ENCODE measurements around the gene SOS2.

The SOS2 gene

DNA sequence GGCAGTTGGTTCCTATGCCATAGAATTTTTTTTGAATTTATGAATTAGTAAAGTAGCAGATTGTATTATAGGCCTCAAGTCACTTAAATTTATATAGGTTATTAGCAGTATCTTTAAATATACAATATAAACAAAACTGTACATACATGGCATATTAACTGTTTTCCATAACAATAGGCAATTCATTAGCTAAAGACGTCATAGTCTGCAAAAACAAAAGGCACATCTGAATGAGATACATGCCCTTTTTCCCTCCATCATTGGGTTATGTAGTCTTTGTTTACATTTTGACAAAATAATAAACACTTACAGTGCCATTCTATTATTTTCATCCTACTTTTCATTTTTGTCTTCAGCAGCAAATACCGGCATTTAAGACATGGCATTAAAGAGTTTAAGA is 113.9 kb downstream of the SOS2 start:
- Histone ChIP-seq H3K4me1 (ENCODE audit: low read length) (0 out of 2 replicates have a peak, but pooled peaks cover 4% of the 10 kb centered on the region), H3K36me3 (replicated peaks; ENCODE audit: insufficient read depth, low read length) (no peaks in the 10 kb centered on the region), H3K4me3 (ENCODE audit: low read length) (no peak overlapping the region), H3K27me3 (replicated peaks; ENCODE audit: insufficient read depth, low read length) (no peaks in the 10 kb centered on the region), H3K4me2 (ENCODE audit: low read depth, low read length) (no peak overlapping the region), H3K27ac (ENCODE audit: low read length) (no peak overlapping the region), H3K9ac (ENCODE audit: low read length) (no peak overlapping the region), H3F3A (ENCODE audit: insufficient read depth, low read length) (peaks cover 7% of the 10 kb centered on the region), H3K9me3 (replicated peaks; ENCODE audit: insufficient read depth, low read length) (no peaks in the 10 kb centered on the region), H3K9me2 (replicated peaks; ENCODE audit: insufficient read depth, low read length) (no peaks in the 10 kb centered on the region), H4K20me1 (ENCODE audit: insufficient read depth, low read length) (no peaks in the 10 kb centered on the region), H2AFZ (ENCODE audit: low read length) (no peak overlapping the region), H3K79me2 (ENCODE audit: low read length) (peaks cover 29% of the 10 kb centered on the region)
- DNase-seq, result no peak
- TF ChIP-seq EZH2phosphoT487 (IDR thresholded peaks at IDR 0.05; ENCODE audit: low read length) (no peak), EZH2 (optimal IDR thresholded peaks at IDR 0.05; ENCODE audit: low read depth, low read length) (no peak), CTCF (IDR thresholded peaks at IDR 0.05; ENCODE audit: low read length) (no peak)

GRCh38 chr14:50116966-50117365 is 114.4 kb downstream of the SOS2 start:
- peak overlapping the region; percentile 81 for H2AFZ ChIP-seq (ENCODE audit: low read length)
- no peaks in the 10 kb centered on the region for H3K9me2 ChIP-seq (replicated peaks; ENCODE audit: insufficient read depth, low read length)
- peak overlapping the region; percentile 78; the same call in 1 of the 2 replicates for H3K9ac ChIP-seq (ENCODE audit: low read length)
- H3K27me3 ChIP-seq (replicated peaks; ENCODE audit: insufficient read depth, low read length), result no peaks in the 10 kb centered on the region
- no peaks in the 10 kb centered on the region for H3K36me3 ChIP-seq (replicated peaks; ENCODE audit: insufficient read depth, low read length)
- DNase-seq, result no peak
- TF ChIP-seq CTCF (IDR thresholded peaks at IDR 0.05; ENCODE audit: low read length), result no peak
- no peak for TF ChIP-seq EZH2 (optimal IDR thresholded peaks at IDR 0.05; ENCODE audit: low read depth, low read length)
- no peak for TF ChIP-seq EZH2phosphoT487 (IDR thresholded peaks at IDR 0.05; ENCODE audit: low read length)
- H3K9me3 ChIP-seq (replicated peaks; ENCODE audit: insufficient read depth, low read length), result no peaks in the 10 kb centered on the region
- H3K27ac ChIP-seq (ENCODE audit: low read length), result peak overlapping the region; percentile 60; the same call in 1 of the 2 replicates
- peaks cover 33% of the 10 kb centered on the region for H3K79me2 ChIP-seq (ENCODE audit: low read length)
- peaks cover 7% of the 10 kb centered on the region for H3F3A ChIP-seq (ENCODE audit: insufficient read depth, low read length)
- H4K20me1 ChIP-seq (ENCODE audit: insufficient read depth, low read length), result no peaks in the 10 kb centered on the region
- H3K4me3 ChIP-seq (ENCODE audit: low read length), result peak overlapping the region; percentile 74
- H3K4me1 ChIP-seq (ENCODE audit: low read length), result 0 out of 2 replicates have a peak, but pooled peaks cover 4% of the 10 kb centered on the region
- H3K4me2 ChIP-seq (ENCODE audit: low read depth, low read length), result peak overlapping the region; percentile 41; the same call in 1 of the 2 replicates

DNA sequence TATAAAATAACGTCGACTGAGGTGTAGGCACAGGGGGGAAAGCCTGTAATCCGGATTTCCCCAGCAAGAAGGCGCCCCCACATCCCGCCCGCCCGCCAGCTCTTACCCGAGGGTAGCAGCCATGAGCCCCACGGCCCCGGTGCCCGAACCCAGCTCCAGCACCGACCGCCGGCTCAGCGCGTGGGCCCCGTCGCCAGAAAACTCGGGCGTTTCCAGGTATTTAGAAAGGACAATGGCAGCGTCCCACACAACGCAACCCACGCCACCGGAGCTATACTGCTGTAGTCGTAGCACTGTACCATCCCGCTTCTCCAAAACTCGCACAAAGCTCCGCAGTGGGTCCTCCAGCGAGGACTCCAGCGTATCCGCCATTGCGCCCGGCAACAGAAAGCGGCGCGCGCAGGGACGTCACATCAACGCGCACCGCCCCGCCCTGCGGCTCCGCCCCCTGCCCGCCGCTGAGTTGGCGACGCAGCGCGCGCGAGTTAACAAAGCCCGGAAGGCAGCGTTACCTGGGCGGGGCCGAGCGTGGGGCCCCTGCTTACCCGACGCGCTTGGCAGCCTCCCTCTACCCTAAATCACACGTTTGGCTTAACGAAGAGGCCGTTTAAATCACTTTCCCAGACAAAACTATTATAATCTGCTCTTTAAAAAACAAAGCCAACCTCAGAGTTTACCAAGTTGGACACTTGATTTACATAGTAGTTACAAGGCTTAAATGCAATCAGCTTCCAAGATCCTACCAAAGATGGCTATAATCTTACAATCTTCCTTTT is 115.0 kb downstream of the SOS2 start, which contains the start of gene VCPKMT:
VCPKMT (minus strand) TSS at position 392 of the 776 bp plus-strand sequence; CDS start at position 372, 20 bp downstream.
- H3K4me3 ChIP-seq (ENCODE audit: low read length), result peak within 1 kb of the TSS; percentile 74
- peaks cover 7% of the 10 kb centered on the region for H3F3A ChIP-seq (ENCODE audit: insufficient read depth, low read length)
- H3K27me3 ChIP-seq (replicated peaks; ENCODE audit: insufficient read depth, low read length), result no peaks in the 10 kb centered on the region
- no peaks in the 10 kb centered on the region for H3K36me3 ChIP-seq (replicated peaks; ENCODE audit: insufficient read depth, low read length)
- peak within 1 kb of the TSS; percentile 81 for H2AFZ ChIP-seq (ENCODE audit: low read length)
- TF ChIP-seq EZH2 (optimal IDR thresholded peaks at IDR 0.05; ENCODE audit: low read depth, low read length) (no peak), CTCF (IDR thresholded peaks at IDR 0.05; ENCODE audit: low read length) (no peak), EZH2phosphoT487 (IDR thresholded peaks at IDR 0.05; ENCODE audit: low read length) (no peak)
- H3K9me2 ChIP-seq (replicated peaks; ENCODE audit: insufficient read depth, low read length), result no peaks in the 10 kb centered on the region
- peak within 1 kb of the TSS; percentile 78 for H3K9ac ChIP-seq (ENCODE audit: low read length)
- no peaks in the 10 kb centered on the region for H4K20me1 ChIP-seq (ENCODE audit: insufficient read depth, low read length)
- peaks cover 38% of the 10 kb centered on the region for H3K79me2 ChIP-seq (ENCODE audit: low read length)
- no peaks in the 10 kb centered on the region for H3K9me3 ChIP-seq (replicated peaks; ENCODE audit: insufficient read depth, low read length)
- peak within 1 kb of the TSS; percentile 60; the same call in 1 of the 2 replicates for H3K27ac ChIP-seq (ENCODE audit: low read length)
- DNase-seq, result peak; percentile 86
- H3K4me2 ChIP-seq (ENCODE audit: low read depth, low read length), result peak within 1 kb of the TSS; percentile 69
- H3K4me1 ChIP-seq (ENCODE audit: low read length), result 0 out of 2 replicates have a peak, but pooled peaks cover 4% of the 10 kb centered on the region

Measured in MM.1S (cell line).